Measurements from ENCODE around the gene TMEM253.

DNA sequence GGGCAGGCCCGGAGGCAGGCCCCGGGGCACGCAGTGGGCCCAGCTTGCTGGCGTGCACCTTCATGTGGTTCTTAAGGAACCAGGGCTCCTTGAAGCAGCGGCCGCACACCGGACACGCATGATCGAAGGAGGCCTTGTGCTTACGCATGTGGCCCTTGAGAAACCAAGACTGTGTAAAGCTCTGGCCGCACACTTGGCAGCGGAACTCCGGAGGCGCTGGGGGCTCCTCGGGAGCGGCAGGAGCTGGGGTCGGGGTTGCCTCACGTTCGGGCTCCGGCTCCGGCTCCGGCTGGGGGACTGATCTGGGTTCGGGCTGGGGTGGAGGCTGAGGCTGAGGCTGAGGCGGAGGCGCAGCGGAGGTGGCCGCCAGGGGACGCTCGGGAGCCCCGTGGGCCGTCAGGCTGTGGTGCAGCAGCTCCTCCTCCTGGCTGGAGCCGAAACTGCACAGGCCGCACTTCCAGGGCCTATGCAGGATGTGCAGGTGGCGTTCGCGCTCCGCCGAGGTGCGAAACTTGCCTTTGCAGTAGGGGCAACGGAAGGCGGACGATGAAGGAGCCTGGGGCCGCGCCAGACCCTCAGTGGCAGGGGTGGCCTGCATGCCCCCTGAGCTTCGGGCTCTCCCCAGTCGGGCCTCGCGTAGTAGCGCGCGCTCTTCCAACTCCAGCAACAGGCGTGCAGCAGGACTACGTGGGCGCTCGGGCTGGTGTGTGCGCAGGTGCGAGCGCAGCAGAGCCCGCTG, 8.4 kb upstream of the TMEM253 start:
- TF ChIP-seq, protein P1, sequence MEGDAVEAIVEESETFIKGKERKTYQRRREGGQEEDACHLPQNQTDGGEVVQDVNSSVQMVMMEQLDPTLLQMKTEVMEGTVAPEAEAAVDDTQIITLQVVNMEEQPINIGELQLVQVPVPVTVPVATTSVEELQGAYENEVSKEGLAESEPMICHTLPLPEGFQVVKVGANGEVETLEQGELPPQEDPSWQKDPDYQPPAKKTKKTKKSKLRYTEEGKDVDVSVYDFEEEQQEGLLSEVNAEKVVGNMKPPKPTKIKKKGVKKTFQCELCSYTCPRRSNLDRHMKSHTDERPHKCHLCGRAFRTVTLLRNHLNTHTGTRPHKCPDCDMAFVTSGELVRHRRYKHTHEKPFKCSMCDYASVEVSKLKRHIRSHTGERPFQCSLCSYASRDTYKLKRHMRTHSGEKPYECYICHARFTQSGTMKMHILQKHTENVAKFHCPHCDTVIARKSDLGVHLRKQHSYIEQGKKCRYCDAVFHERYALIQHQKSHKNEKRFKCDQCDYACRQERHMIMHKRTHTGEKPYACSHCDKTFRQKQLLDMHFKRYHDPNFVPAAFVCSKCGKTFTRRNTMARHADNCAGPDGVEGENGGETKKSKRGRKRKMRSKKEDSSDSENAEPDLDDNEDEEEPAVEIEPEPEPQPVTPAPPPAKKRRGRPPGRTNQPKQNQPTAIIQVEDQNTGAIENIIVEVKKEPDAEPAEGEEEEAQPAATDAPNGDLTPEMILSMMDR (IDR thresholded peaks at IDR 0.05) = peak; percentile 100
- TF ChIP-seq POLR2A (IDR thresholded peaks at IDR 0.05) = peak in 1 of 2 donors; percentile 57

All from Peyer's patch (tissue), 4 donors.